Trophoblast cell (in vitro differentiated cells and primary cell): Measurements from ENCODE around the gene TAF4B.

ENCODE experiments used
- DNase-seq, 2 donors: peaks; one replicate each; pipeline ENCODE4 v3.0.0-alpha.2; 2016
- H2AFZ ChIP-seq: 2 replicates; pipeline ENCODE4 v1.6.1; 2013; ENCODE audit warnings: low read length, moderate library complexity, mild to moderate bottlenecking; ENCODE audit not compliant: insufficient read depth, poor library complexity
- H2AK5ac ChIP-seq: 2 replicates; pipeline ENCODE4 v1.6.1; 2013; ENCODE audit warnings: mild to moderate bottlenecking, low read length
- H2BK120ac ChIP-seq: 2 replicates; pipeline ENCODE4 v1.6.1; 2013; ENCODE audit warnings: low read length, mild to moderate bottlenecking, moderate library complexity; ENCODE audit not compliant: insufficient read depth, poor library complexity
- H2BK12ac ChIP-seq: 2 replicates; pipeline ENCODE4 v1.6.1; 2013; ENCODE audit warnings: mild to moderate bottlenecking, low read length, moderate library complexity
- H2BK5ac ChIP-seq: 2 replicates; pipeline ENCODE4 v1.6.1; 2013; ENCODE audit warnings: low read length, low read depth, moderate library complexity, mild to moderate bottlenecking; ENCODE audit not compliant: poor library complexity
- H3K14ac ChIP-seq: 2 replicates; pipeline ENCODE4 v1.6.1; 2013; ENCODE audit warnings: mild to moderate bottlenecking, low read length
- H3K18ac ChIP-seq: 2 replicates; pipeline ENCODE4 v1.6.1; 2013; ENCODE audit warnings: mild to moderate bottlenecking, low read length
- H3K23ac ChIP-seq: 2 replicates; pipeline ENCODE4 v1.6.1; 2013; ENCODE audit warnings: low read length
- H3K27ac ChIP-seq: 2 replicates; pipeline ENCODE4 v1.5.1; 2013; ENCODE audit warnings: low read depth, mild to moderate bottlenecking, inconsistent platforms, low read length, moderate library complexity
- H3K27me3 ChIP-seq: 2 replicates; pipeline ENCODE4 v1.6.1; 2013; ENCODE audit warnings: inconsistent platforms, mild to moderate bottlenecking, low read length, moderate library complexity; ENCODE audit not compliant: insufficient read depth
- H3K36me3 ChIP-seq, 2 experiments: 1 replicate in 1 of 2; 2 replicates in 1 of 2; pipeline ENCODE4 v1.6.1; 2013; ENCODE audit warnings: low read length in 2 of 2, mild to moderate bottlenecking in 2 of 2, moderate library complexity in 1 of 2; ENCODE audit not compliant: insufficient read depth in 2 of 2, control insufficient read depth in 1 of 2
- H3K4ac ChIP-seq: 2 replicates; pipeline ENCODE4 v1.6.1; 2013; ENCODE audit warnings: low read depth, mild to moderate bottlenecking, low read length, moderate library complexity
- H3K4me1 ChIP-seq, 2 experiments: 1 replicate in 1 of 2; 2 replicates in 1 of 2; pipeline ENCODE4 v1.6.1; 2013; ENCODE audit warnings: low read length in 2 of 2, mild to moderate bottlenecking in 2 of 2, moderate library complexity in 1 of 2; ENCODE audit not compliant: insufficient read depth in 2 of 2, control insufficient read depth in 1 of 2
- H3K4me2 ChIP-seq: 2 replicates; pipeline ENCODE4 v1.6.1; 2013; ENCODE audit warnings: inconsistent platforms, mild to moderate bottlenecking, low read length, moderate library complexity
- H3K4me3 ChIP-seq: 2 replicates; pipeline ENCODE4 v1.5.1; 2013; ENCODE audit warnings: mild to moderate bottlenecking, low read depth, low read length, inconsistent platforms
- H3K79me1 ChIP-seq: one replicate; pipeline ENCODE4 v1.6.1; 2013; ENCODE audit warnings: low read length
- H3K79me2 ChIP-seq: 2 replicates; pipeline ENCODE4 v1.6.1; 2013; ENCODE audit warnings: low read length, mild to moderate bottlenecking; ENCODE audit not compliant: control insufficient read depth, insufficient read depth, poor library complexity
- H3K9ac ChIP-seq: 2 replicates; pipeline ENCODE4 v1.6.1; 2013; ENCODE audit warnings: mild to moderate bottlenecking, low read length
- H3K9me3 ChIP-seq: 2 replicates; pipeline ENCODE4 v1.6.1; 2013; ENCODE audit warnings: low read depth, mild to moderate bottlenecking, control low read depth, inconsistent platforms, low read length; ENCODE audit not compliant: insufficient read depth
- H4K12ac ChIP-seq: 2 replicates; pipeline ENCODE4 v1.6.1; 2013; ENCODE audit warnings: low read depth, mild to moderate bottlenecking, low read length, moderate library complexity
- H4K8ac ChIP-seq: 2 replicates; pipeline ENCODE4 v1.6.1; 2013; ENCODE audit warnings: low read depth, mild to moderate bottlenecking, low read length, moderate library complexity
- H4K91ac ChIP-seq: one replicate; pipeline ENCODE4 v1.6.1; 2013; ENCODE audit warnings: low read depth, mild to moderate bottlenecking, low read length, moderate library complexity
- WGBS: extraction: QIAGEN DNeasy Blood & Tissue Kit; methylation state at CpG from one replicate; pipeline ENCODE4 v1.1.7; 2013; ENCODE audit warnings: missing lambda C conversion rate; ENCODE audit not compliant: insufficient read length, insufficient coverage; ENCODE audit errors: extremely low coverage; 5-methylcytosine and 5-hydroxymethylcytosine counted together

TAF4B gene

GRCh38 chr18:26185267-26185666 is 41.0 kb upstream of the TAF4B start:
- no peak overlapping the region for H3K18ac ChIP-seq
- no peak for DNase-seq
- no peak overlapping the region for H4K91ac ChIP-seq
- H3K14ac ChIP-seq: no peak overlapping the region
- no peak overlapping the region for H4K8ac ChIP-seq
- no peak overlapping the region for H3K4me2 ChIP-seq
- no peak overlapping the region for H4K12ac ChIP-seq
- H3K9ac ChIP-seq: no peak overlapping the region
- H3K27me3 ChIP-seq: no peaks in the 10 kb centered on the region
- no peak overlapping the region for H2AFZ ChIP-seq
- H3K79me2 ChIP-seq: no peaks in the 10 kb centered on the region
- no peaks in the 10 kb centered on the region for H3K4me1 ChIP-seq
- no peak overlapping the region for H2BK120ac ChIP-seq
- H3K27ac ChIP-seq: no peak overlapping the region
- no peak overlapping the region for H3K23ac ChIP-seq
- H2BK12ac ChIP-seq: no peak overlapping the region
- no peak overlapping the region for H3K4me3 ChIP-seq
- no peak overlapping the region for H2AK5ac ChIP-seq
- no peak overlapping the region for H2BK5ac ChIP-seq
- H3K79me1 ChIP-seq: no peaks in the 10 kb centered on the region
- no peak overlapping the region for H3K4ac ChIP-seq
- no peaks in the 10 kb centered on the region for H3K9me3 ChIP-seq
- no CpG with 5 or more reads among the region's 2 CpGs for WGBS
- H3K36me3 ChIP-seq: no peaks in the 10 kb centered on the region

- no peak overlapping the region for H3K23ac ChIP-seq
- no peak overlapping the region for H2AFZ ChIP-seq
- no peak overlapping the region for H2AK5ac ChIP-seq
- no peak overlapping the region for H3K14ac ChIP-seq
- H2BK12ac ChIP-seq: no peak overlapping the region
- no peak overlapping the region for H3K4me2 ChIP-seq
- no peak overlapping the region for H2BK5ac ChIP-seq
- WGBS: no CpG with 5 or more reads among the region's 8 CpGs
- no peak overlapping the region for H2BK120ac ChIP-seq
- H3K36me3 ChIP-seq: no peaks in the 10 kb centered on the region
- no peak overlapping the region for H4K12ac ChIP-seq
- H3K27me3 ChIP-seq: no peaks in the 10 kb centered on the region
- no peaks in the 10 kb centered on the region for H3K79me1 ChIP-seq
- H3K4ac ChIP-seq: no peak overlapping the region
- H3K9me3 ChIP-seq: no peaks in the 10 kb centered on the region
- DNase-seq: no peak
- no peak overlapping the region for H4K8ac ChIP-seq
- no peaks in the 10 kb centered on the region for H3K79me2 ChIP-seq
- no peak overlapping the region for H3K18ac ChIP-seq
- H3K4me3 ChIP-seq: no peak overlapping the region
- no peak overlapping the region for H3K27ac ChIP-seq
- H4K91ac ChIP-seq: no peak overlapping the region
- H3K9ac ChIP-seq: no peak overlapping the region
- no peaks in the 10 kb centered on the region for H3K4me1 ChIP-seq
Measured at GRCh38 chr18:26190506-26190905, 35.7 kb upstream of the TAF4B start.

- H2AFZ ChIP-seq: no peak overlapping the region
Measured at GRCh38 chr18:26192233-26192632, 34.0 kb upstream of the TAF4B start.

GRCh38 chr18:26196605-26197004 is 29.6 kb upstream of the TAF4B start:
- no peaks in the 10 kb centered on the region for H3K79me2 ChIP-seq
- H4K8ac ChIP-seq: no peak overlapping the region
- H2BK120ac ChIP-seq: no peak overlapping the region
- WGBS: no CpG with 5 or more reads among the region's 3 CpGs
- no peak overlapping the region for H3K18ac ChIP-seq
- no peak overlapping the region for H2BK5ac ChIP-seq
- no peak overlapping the region for H3K4ac ChIP-seq
- H3K4me1 ChIP-seq: no peaks in the 10 kb centered on the region
- no peak overlapping the region for H4K12ac ChIP-seq
- H3K4me2 ChIP-seq: no peak overlapping the region
- H4K91ac ChIP-seq: no peak overlapping the region
- no peak overlapping the region for H2AFZ ChIP-seq
- no peaks in the 10 kb centered on the region for H3K9me3 ChIP-seq
- no peak overlapping the region for H2BK12ac ChIP-seq
- no peaks in the 10 kb centered on the region for H3K36me3 ChIP-seq
- no peak overlapping the region for H3K4me3 ChIP-seq
- H3K27ac ChIP-seq: no peak overlapping the region
- no peak overlapping the region for H3K23ac ChIP-seq
- no peaks in the 10 kb centered on the region for H3K79me1 ChIP-seq
- no peak for DNase-seq
- no peaks in the 10 kb centered on the region for H3K27me3 ChIP-seq
- H2AK5ac ChIP-seq: no peak overlapping the region
- no peak overlapping the region for H3K14ac ChIP-seq
- no peak overlapping the region for H3K9ac ChIP-seq

More at GRCh38 chr18:26192233-26192632, 34.0 kb upstream of the TAF4B start:
- Histone ChIP-seq H2BK12ac (no peak overlapping the region), H3K79me1 (no peaks in the 10 kb centered on the region), H3K18ac (no peak overlapping the region), H2BK5ac (no peak overlapping the region), H3K4me1 (no peaks in the 10 kb centered on the region), H3K4ac (no peak overlapping the region), H3K4me2 (no peak overlapping the region), H3K79me2 (no peaks in the 10 kb centered on the region), H3K4me3 (no peak overlapping the region), H3K14ac (no peak overlapping the region), H3K27me3 (no peaks in the 10 kb centered on the region), H2AK5ac (no peak overlapping the region), H3K9ac (no peak overlapping the region), H4K91ac (no peak overlapping the region), H2BK120ac (no peak overlapping the region), H4K8ac (no peak overlapping the region), H3K36me3 (no peaks in the 10 kb centered on the region), H4K12ac (no peak overlapping the region), H3K23ac (no peak overlapping the region), H3K9me3 (no peaks in the 10 kb centered on the region), H3K27ac (no peak overlapping the region)
- DNase-seq: no peak
- no CpG with 5 or more reads among the region's 1 CpG for WGBS
